Measurements from ENCODE around the gene AEBP2. TPM values are rescaled to one million over a fixed set of nuclear protein-coding genes. Genes with fewer than 3 reads are reported as not detected.

AEBP2 gene
- total and polyA plus RNA-seq, 2 donors (not counting 3 experiments of a cell fraction or from before 2014, with no cell fraction given), result 8.8 to 42.2 TPM

GRCh38 chr12:19402211-19402610, 37.1 kb upstream of the AEBP2 start:
- CTCF ChIA-PET, result no interaction called here
- no peak overlapping the region for H2AFZ ChIP-seq (ENCODE audit: low read depth, low read length)
- dilution Hi-C loops (cut with MboI; ENCODE audit: extremely low pct_ligation_motif_present, low sequenced_read_pairs) (no loop called here), intact Hi-C loops (cut with micrococcal nuclease) (no loop called here)
- H3K79me2 ChIP-seq (ENCODE audit: control insufficient read depth, insufficient read depth, low read length), result no peaks in the 10 kb centered on the region
- H3K27ac ChIP-seq (ENCODE audit: insufficient read depth, low read depth, low read length), result no peak overlapping the region
- no peaks in the 10 kb centered on the region for H4K20me1 ChIP-seq (replicated peaks; ENCODE audit: control insufficient read depth, extremely low read depth, insufficient read depth, low read length)
- POLR2A ChIA-PET, result no interaction called here
- H3K36me3 ChIP-seq (ENCODE audit: control insufficient read depth in 2 of 2, extremely low read depth in 1 of 2, insufficient read depth in 2 of 2, low read length in 2 of 2), result no peaks in the 10 kb centered on the region
- no peak overlapping the region for H3K9ac ChIP-seq (replicated peaks; ENCODE audit: extremely low read depth, insufficient read depth, low read length)
- no peak overlapping the region for H3K4me3 ChIP-seq (replicated peaks in 1 of 3; ENCODE audit: insufficient read depth in 1 of 3, low read depth in 1 of 3, low read length in 3 of 3)
- no peak for FAIRE-seq
- no peak for DNase-seq (ENCODE audit: low read depth, low spot score)
- no peak for TF ChIP-seq POLR2A (IDR thresholded peaks at IDR 0.05; ENCODE audit: low read depth, low read length)
- no peak for TF ChIP-seq POLR2AphosphoS5 (IDR thresholded peaks at IDR 0.05; ENCODE audit: insufficient read depth, low read depth, low read length)
- no peak for TF ChIP-seq FOS (IDR thresholded peaks at IDR 0.05; ENCODE audit: borderline replicate concordance, insufficient read depth, low read length)
- TF ChIP-seq MAX (IDR thresholded peaks at IDR 0.05; ENCODE audit: insufficient read depth, insufficient read length), result no peak
- no peak for TF ChIP-seq JUN (IDR thresholded peaks at IDR 0.05; ENCODE audit: borderline replicate concordance, insufficient read depth, insufficient read length, low read depth)
- TF ChIP-seq MYC (IDR thresholded peaks at IDR 0.05; ENCODE audit: low read depth, low read length), result no peak
- no peak for TF ChIP-seq CTCF (IDR thresholded peaks at IDR 0.05; ENCODE audit: extremely low read depth in 1 of 2, insufficient read depth in 1 of 2, low read depth in 1 of 2, low read length in 2 of 2)
- TF ChIP-seq GATA2 (IDR thresholded peaks at IDR 0.05; ENCODE audit: insufficient read depth, insufficient read length, low read depth, low read length), result no peak
- TF ChIP-seq EZH2 (IDR thresholded peaks at IDR 0.05; ENCODE audit: borderline replicate concordance, low read depth, low read length, severe bottlenecking), result no peak
- no peaks in the 10 kb centered on the region for H3K27me3 ChIP-seq (ENCODE audit: control insufficient read depth in 2 of 2, insufficient read depth in 2 of 2, low read length in 2 of 2)
- no peaks in the 10 kb centered on the region for H3K9me1 ChIP-seq (replicated peaks; ENCODE audit: control insufficient read depth, extremely low read depth, insufficient read depth, low read length)
- no peaks in the 10 kb centered on the region for H3K9me3 ChIP-seq (replicated peaks; ENCODE audit: control insufficient read depth, insufficient read depth, low read length)
- H3K4me2 ChIP-seq (ENCODE audit: insufficient read depth, low read length), result no peak overlapping the region
- H3K4me1 ChIP-seq (ENCODE audit: control insufficient read depth, extremely low read depth, insufficient read depth, low read length), result no peaks in the 10 kb centered on the region
- no TSS peak for BruUV-seq (replicated peaks)

Measured in endothelial cell of umbilical vein (primary cell).